GM21528 (cell line): ENCODE data around the gene STH.

Source experiments
- ATAC-seq: cut with Tn5 transposase; IDR thresholded peaks from one replicate; pipeline ENCODE4 v1.9.1; 2021; ENCODE audit warnings: mild to moderate bottlenecking, moderate library complexity; ENCODE audit not compliant: unreplicated experiment, low FRiP score

The STH gene

GRCh38 chr17:45982791-45983613 lies 16.0 kb upstream of the STH start:
- no peak for ATAC-seq

- ATAC-seq = no peak
Measured at GRCh38 chr17:45983614-45984310, 15.3 kb upstream of the STH start.

GRCh38 chr17:45984368-45984767 lies 14.7 kb upstream of the STH start:
- no peak for ATAC-seq

- no peak for ATAC-seq
Measured at GRCh38 chr17:45985447-45985846, 13.6 kb upstream of the STH start.

GRCh38 chr17:45986056-45986455 lies 13.0 kb upstream of the STH start:
- ATAC-seq = no peak

- no peak for ATAC-seq
Measured at GRCh38 chr17:45987706-45988105, 11.3 kb upstream of the STH start.

- ATAC-seq = no peak
Measured at GRCh38 chr17:45989759-45990158, 9.3 kb upstream of the STH start.

GRCh38 chr17:45990886-45991285 lies 8.2 kb upstream of the STH start:
- ATAC-seq = no peak

GRCh38 chr17:45991341-45991740 lies 7.7 kb upstream of the STH start:
- no peak for ATAC-seq

- ATAC-seq = no peak
Measured at GRCh38 chr17:45992175-45992574, 6.9 kb upstream of the STH start.

GRCh38 chr17:45992904-45993303 lies 6.1 kb upstream of the STH start:
- no peak for ATAC-seq

- ATAC-seq = no peak
Measured at GRCh38 chr17:45993962-45994627, 5.0 kb upstream of the STH start.

- no peak for ATAC-seq
Measured at GRCh38 chr17:45994987-45995386, 4.1 kb upstream of the STH start.

GRCh38 chr17:45995627-45996270 lies 3.3 kb upstream of the STH start:
- ATAC-seq = no peak

- ATAC-seq = no peak
Measured at GRCh38 chr17:45996282-45996937, 2.6 kb upstream of the STH start.

GRCh38 chr17:45997166-45997565 lies 1.9 kb upstream of the STH start:
- no peak for ATAC-seq

GRCh38 chr17:45997624-45998023 lies 1.4 kb upstream of the STH start:
- ATAC-seq = no peak

GRCh38 chr17:45999900-46000290 lies 845 bp downstream of the STH start:
- no peak for ATAC-seq

GRCh38 chr17:46000292-46000691 lies 1.2 kb downstream of the STH start:
- no peak for ATAC-seq

- no peak for ATAC-seq
Measured at GRCh38 chr17:46000757-46001156, 1.7 kb downstream of the STH start.
